Cardiac muscle cell (in vitro differentiated cells and primary cell): Measurements from ENCODE around the gene PAF1. TPM values are rescaled to one million over a fixed set of nuclear protein-coding genes. Genes with fewer than 3 reads are reported as not detected.

Experiments used
- DNase-seq, 2 donors: peaks; one replicate each; pipeline versions ENCODE4 v3.0.0 to v3.0.0-alpha.2; 2010 to 2017; ENCODE audit warnings: low read depth in 1 of 2, low spot score in 1 of 2
- H3K27ac ChIP-seq: fragments of 200-600 bp; sonication (generic); 2 replicates; pipeline ENCODE4 v1.5.1; 2016
- H3K27me3 ChIP-seq: fragments of 200-600 bp; sonication (generic); 2 replicates; pipeline ENCODE4 v1.6.0; 2016; ENCODE audit warnings: control low read depth
- H3K36me3 ChIP-seq: fragments of 200-600 bp; sonication (generic); 2 replicates; pipeline ENCODE4 v1.5.1; 2016; ENCODE audit warnings: control low read depth
- H3K4me1 ChIP-seq: fragments of 200-600 bp; sonication (generic); 2 replicates; pipeline ENCODE4 v1.8.1; 2017; ENCODE audit warnings: low read depth, mild to moderate bottlenecking, mixed run types
- H3K4me3 ChIP-seq: fragments of 200-600 bp; sonication (generic); 2 replicates; pipeline ENCODE4 v1.5.1; 2016; ENCODE audit warnings: mild to moderate bottlenecking
- H3K9me3 ChIP-seq: fragments of 200-600 bp; sonication (generic); 2 replicates; pipeline ENCODE4 v1.5.1; 2017; ENCODE audit warnings: low read depth, mild to moderate bottlenecking, control low read depth
- CTCF ChIP-seq: IDR thresholded peaks from 2 replicates; pipeline ENCODE4 v1.5.1; 2012; ENCODE audit warnings: low read depth, mild to moderate bottlenecking, low read length
- polyA plus RNA-seq: library from polyadenylated mRNA; unstranded; fragments of >200 nt; fragmentation: Nextera tagmentation; extraction: Ambion mirVana; gene quantifications from 2 replicates; pipeline ENCODE4 v1.2.1, GENCODE V29; 2016
- total RNA-seq: library from RNA; depleted of rRNA; stranded (reverse); fragments of >200 nt; gene quantifications from 2 replicates; pipeline ENCODE4 v1.2.3, GENCODE V29; 2016

The PAF1 gene
- total and polyA plus RNA-seq, 2 experiments from 2014 or later = 61.9 to 78.3 TPM

- no peaks in the 10 kb centered on the region for H3K27me3 ChIP-seq
- DNase-seq = no peak
- H3K27ac ChIP-seq = peak overlapping the region; percentile 95
- TF ChIP-seq CTCF = no peak
- H3K36me3 ChIP-seq = peaks cover 8% of the 10 kb centered on the region
- no peaks in the 10 kb centered on the region for H3K9me3 ChIP-seq
- H3K4me1 ChIP-seq = peaks cover 18% of the 10 kb centered on the region
- H3K4me3 ChIP-seq = peak overlapping the region; percentile 54
Measured at GRCh38 chr19:39412867-39413271, 22.0 kb upstream of the PAF1 start.

- TF ChIP-seq CTCF = peak; percentile 76
- Histone ChIP-seq H3K36me3 (peaks cover 3% of the 10 kb centered on the region), H3K4me1 (peaks cover 18% of the 10 kb centered on the region), H3K27me3 (no peaks in the 10 kb centered on the region), H3K27ac (peak within 1 kb of the TSS; percentile 95), H3K9me3 (no peaks in the 10 kb centered on the region), H3K4me3 (peak within 1 kb of the TSS; percentile 54)
- DNase-seq = peak; percentile 99 to 100
Measured at GRCh38 chr19:39412100-39412866, 21.4 kb upstream of the PAF1 start, which contains the start of gene PLEKHG2. PLEKHG2 (plus strand) TSS chr19:39412669; CDS start chr19:39414087, 1,418 bp downstream.

- Histone ChIP-seq H3K27ac (peak overlapping the region; percentile 94), H3K36me3 (no peaks in the 10 kb centered on the region), H3K4me3 (peak overlapping the region; percentile 34), H3K27me3 (no peaks in the 10 kb centered on the region), H3K9me3 (no peaks in the 10 kb centered on the region), H3K4me1 (peaks cover 18% of the 10 kb centered on the region)
- peak; percentile 93 to 95 for DNase-seq
- peak; percentile 88 for TF ChIP-seq CTCF
Measured at GRCh38 chr19:39411832-39412099, 20.9 kb upstream of the PAF1 start.

GRCh38 chr19:39411081-39411831, 20.4 kb upstream of the PAF1 start:
- peaks cover 18% of the 10 kb centered on the region for H3K4me1 ChIP-seq

GRCh38 chr19:39410831-39411080, 19.9 kb upstream of the PAF1 start:
- H3K27ac ChIP-seq = peak overlapping the region; percentile 94
- no peaks in the 10 kb centered on the region for H3K36me3 ChIP-seq
- no peak overlapping the region for H3K4me3 ChIP-seq
- no peak for TF ChIP-seq CTCF
- H3K9me3 ChIP-seq = no peaks in the 10 kb centered on the region
- peaks cover 18% of the 10 kb centered on the region for H3K4me1 ChIP-seq
- no peak for DNase-seq
- H3K27me3 ChIP-seq = no peaks in the 10 kb centered on the region

More at GRCh38 chr19:39411081-39411831, 20.4 kb upstream of the PAF1 start:
- no peak for TF ChIP-seq CTCF
- no peaks in the 10 kb centered on the region for H3K9me3 ChIP-seq
- H3K27ac ChIP-seq = peak overlapping the region; percentile 94
- no peaks in the 10 kb centered on the region for H3K36me3 ChIP-seq
- H3K4me3 ChIP-seq = peak overlapping the region; percentile 34
- DNase-seq = peak in 1 of 2 donors; percentile 69
- no peaks in the 10 kb centered on the region for H3K27me3 ChIP-seq
